ENCODE data around the gene COL6A5.

GRCh38 chr3:130412991-130413560 lies 67.6 kb downstream of the COL6A5 start:
- no peak for TF ChIP-seq EZH2 (IDR thresholded peaks at IDR 0.05; ENCODE audit: borderline replicate concordance, low read depth, low read length, poor library complexity, severe bottlenecking)
- TF ChIP-seq, protein P1, sequence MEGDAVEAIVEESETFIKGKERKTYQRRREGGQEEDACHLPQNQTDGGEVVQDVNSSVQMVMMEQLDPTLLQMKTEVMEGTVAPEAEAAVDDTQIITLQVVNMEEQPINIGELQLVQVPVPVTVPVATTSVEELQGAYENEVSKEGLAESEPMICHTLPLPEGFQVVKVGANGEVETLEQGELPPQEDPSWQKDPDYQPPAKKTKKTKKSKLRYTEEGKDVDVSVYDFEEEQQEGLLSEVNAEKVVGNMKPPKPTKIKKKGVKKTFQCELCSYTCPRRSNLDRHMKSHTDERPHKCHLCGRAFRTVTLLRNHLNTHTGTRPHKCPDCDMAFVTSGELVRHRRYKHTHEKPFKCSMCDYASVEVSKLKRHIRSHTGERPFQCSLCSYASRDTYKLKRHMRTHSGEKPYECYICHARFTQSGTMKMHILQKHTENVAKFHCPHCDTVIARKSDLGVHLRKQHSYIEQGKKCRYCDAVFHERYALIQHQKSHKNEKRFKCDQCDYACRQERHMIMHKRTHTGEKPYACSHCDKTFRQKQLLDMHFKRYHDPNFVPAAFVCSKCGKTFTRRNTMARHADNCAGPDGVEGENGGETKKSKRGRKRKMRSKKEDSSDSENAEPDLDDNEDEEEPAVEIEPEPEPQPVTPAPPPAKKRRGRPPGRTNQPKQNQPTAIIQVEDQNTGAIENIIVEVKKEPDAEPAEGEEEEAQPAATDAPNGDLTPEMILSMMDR (conservative IDR thresholded peaks at IDR 0.05; ENCODE audit: low read depth, low read length) = no peak

Data from A673 (cell line).